H1 (cell line): ENCODE data around the gene CNOT1.

ENCODE experiments used
- CTCF ChIP-seq, 3 experiments: IDR thresholded peaks; 1 replicate in 2 of 3; 2 replicates in 1 of 3; pipeline versions ENCODE4 v1.5.1 to v1.6.1; 2011; ENCODE audit warnings: low read length in 3 of 3, mild to moderate bottlenecking in 3 of 3, inconsistent platforms in 2 of 3, low read depth in 1 of 3, moderate library complexity in 1 of 3; ENCODE audit not compliant: insufficient read depth in 1 of 3; ENCODE audit errors: control extremely low read depth in 1 of 3
- SIN3A ChIP-seq, 2 experiments: IDR thresholded peaks in 1 of 2; conservative IDR thresholded peaks in 1 of 2; 2 replicates each; pipeline ENCODE4 v1.6.1; 2011 to 2012; ENCODE audit warnings: low read length in 2 of 2, improper control_type of control experiment in 1 of 2, low read depth in 1 of 2, mild to moderate bottlenecking in 1 of 2

GRCh38 chr16:58620396-58620795, 9.2 kb downstream of the CNOT1 start:
- TF ChIP-seq SIN3A (conservative IDR thresholded peaks at IDR 0.05 in 1 of 2, IDR thresholded peaks at IDR 0.05 in 1 of 2; ENCODE audit: low read depth in 1 of 2, low read length in 2 of 2) (no peak), CTCF (IDR thresholded peaks at IDR 0.05; ENCODE audit: control extremely low read depth in 1 of 3, insufficient read depth in 1 of 3, low read depth in 1 of 3, low read length in 3 of 3) (no peak)
